Left ventricle myocardium inferior (tissue), 1 donor: ENCODE measurements around the gene STAT4. TPM values are rescaled to one million over a fixed set of nuclear protein-coding genes. Genes with fewer than 3 reads are reported as not detected.

ENCODE experiments used
- DNase-seq: peaks from one replicate; pipeline ENCODE4 v3.0.0-alpha.2; 2020
- H3K27ac ChIP-seq: fragments of 200-600 bp; replicated peaks from 2 replicates; pipeline ENCODE4 v1.8.0; 2021
- H3K27me3 ChIP-seq: fragments of 200-600 bp; 2 replicates; pipeline ENCODE4 v1.8.0; 2021; ENCODE audit warnings: low read depth
- H3K36me3 ChIP-seq: fragments of 200-600 bp; 2 replicates; pipeline ENCODE4 v1.8.0; 2021
- H3K4me1 ChIP-seq: fragments of 200-600 bp; 2 replicates; pipeline ENCODE4 v1.8.0; 2021
- H3K4me3 ChIP-seq: fragments of 200-600 bp; 2 replicates; pipeline ENCODE4 v1.8.0; 2021; ENCODE audit warnings: mild to moderate bottlenecking, moderate library complexity
- H3K9me3 ChIP-seq: fragments of 200-600 bp; replicated peaks from 2 replicates; pipeline ENCODE4 v1.8.0; 2021
- intact Hi-C: fragments of 100-400 bp; cut with micrococcal nuclease; formaldehyde crosslinking; loops from one replicate; pipeline ENCODE4 v1.11.0; 2022
- total RNA-seq: library from RNA; stranded (reverse); fragmentation: NEBNext Ultra II Directional; extraction: Animal tissue kit (Norgen Biotek cat#: 25700); gene quantifications from one replicate; pipeline ENCODE4 v1.2.1, GENCODE V29; 2021
- TF ChIP-seq, protein P1 (sequence below): fragments of 200-600 bp; IDR thresholded peaks from 2 replicates; pipeline ENCODE4 v1.8.0; 2021; ENCODE audit warnings: antibody characterized with exemption, mild to moderate bottlenecking, borderline replicate concordance
- donor health status: DM: no; HTN: yes; CAD: no; lungs with severe emphysema.

Gene STAT4
- total RNA-seq, 1 donor from 2014 or later: 0.82 TPM

DNA sequence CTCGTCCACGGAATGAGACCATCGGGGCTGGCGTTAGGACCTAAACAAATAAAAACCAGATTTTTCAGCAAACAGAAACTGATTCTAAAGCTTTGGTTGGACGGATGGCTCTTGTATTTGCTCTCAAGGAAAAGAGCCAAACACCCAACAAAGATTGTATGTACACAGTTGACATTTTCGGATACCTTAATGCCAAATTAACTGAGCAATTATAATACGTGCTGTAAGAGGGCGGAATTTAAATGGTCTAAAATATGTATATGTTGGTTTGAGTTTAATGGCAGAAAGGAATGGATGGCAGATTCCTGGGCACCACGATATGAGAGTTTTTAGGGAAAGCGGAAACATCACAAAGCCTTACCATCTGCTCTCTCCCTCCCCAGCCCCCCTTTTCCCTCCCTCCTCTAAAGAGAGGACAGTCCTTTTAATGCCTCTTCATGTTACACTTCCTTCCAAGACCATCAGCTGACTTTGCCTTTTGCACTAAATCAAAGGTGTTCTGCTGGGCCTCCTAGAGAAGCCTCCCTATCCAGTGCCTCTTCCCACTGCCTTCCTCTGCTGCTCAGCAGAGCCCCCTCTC is 170.1 kb downstream of the STAT4 start:
- no peaks in the 10 kb centered on the region for H3K9me3 ChIP-seq
- TF ChIP-seq, protein P1, sequence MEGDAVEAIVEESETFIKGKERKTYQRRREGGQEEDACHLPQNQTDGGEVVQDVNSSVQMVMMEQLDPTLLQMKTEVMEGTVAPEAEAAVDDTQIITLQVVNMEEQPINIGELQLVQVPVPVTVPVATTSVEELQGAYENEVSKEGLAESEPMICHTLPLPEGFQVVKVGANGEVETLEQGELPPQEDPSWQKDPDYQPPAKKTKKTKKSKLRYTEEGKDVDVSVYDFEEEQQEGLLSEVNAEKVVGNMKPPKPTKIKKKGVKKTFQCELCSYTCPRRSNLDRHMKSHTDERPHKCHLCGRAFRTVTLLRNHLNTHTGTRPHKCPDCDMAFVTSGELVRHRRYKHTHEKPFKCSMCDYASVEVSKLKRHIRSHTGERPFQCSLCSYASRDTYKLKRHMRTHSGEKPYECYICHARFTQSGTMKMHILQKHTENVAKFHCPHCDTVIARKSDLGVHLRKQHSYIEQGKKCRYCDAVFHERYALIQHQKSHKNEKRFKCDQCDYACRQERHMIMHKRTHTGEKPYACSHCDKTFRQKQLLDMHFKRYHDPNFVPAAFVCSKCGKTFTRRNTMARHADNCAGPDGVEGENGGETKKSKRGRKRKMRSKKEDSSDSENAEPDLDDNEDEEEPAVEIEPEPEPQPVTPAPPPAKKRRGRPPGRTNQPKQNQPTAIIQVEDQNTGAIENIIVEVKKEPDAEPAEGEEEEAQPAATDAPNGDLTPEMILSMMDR: no peak
- H3K36me3 ChIP-seq: peaks cover 89% of the 10 kb centered on the region
- H3K4me3 ChIP-seq: peak overlapping the region; percentile 44
- H3K27me3 ChIP-seq: no peaks in the 10 kb centered on the region
- DNase-seq: no peak
- intact Hi-C loops: no loop called here
- H3K4me1 ChIP-seq: peaks cover 54% of the 10 kb centered on the region
- H3K27ac ChIP-seq: peak overlapping the region; percentile 91

DNA sequence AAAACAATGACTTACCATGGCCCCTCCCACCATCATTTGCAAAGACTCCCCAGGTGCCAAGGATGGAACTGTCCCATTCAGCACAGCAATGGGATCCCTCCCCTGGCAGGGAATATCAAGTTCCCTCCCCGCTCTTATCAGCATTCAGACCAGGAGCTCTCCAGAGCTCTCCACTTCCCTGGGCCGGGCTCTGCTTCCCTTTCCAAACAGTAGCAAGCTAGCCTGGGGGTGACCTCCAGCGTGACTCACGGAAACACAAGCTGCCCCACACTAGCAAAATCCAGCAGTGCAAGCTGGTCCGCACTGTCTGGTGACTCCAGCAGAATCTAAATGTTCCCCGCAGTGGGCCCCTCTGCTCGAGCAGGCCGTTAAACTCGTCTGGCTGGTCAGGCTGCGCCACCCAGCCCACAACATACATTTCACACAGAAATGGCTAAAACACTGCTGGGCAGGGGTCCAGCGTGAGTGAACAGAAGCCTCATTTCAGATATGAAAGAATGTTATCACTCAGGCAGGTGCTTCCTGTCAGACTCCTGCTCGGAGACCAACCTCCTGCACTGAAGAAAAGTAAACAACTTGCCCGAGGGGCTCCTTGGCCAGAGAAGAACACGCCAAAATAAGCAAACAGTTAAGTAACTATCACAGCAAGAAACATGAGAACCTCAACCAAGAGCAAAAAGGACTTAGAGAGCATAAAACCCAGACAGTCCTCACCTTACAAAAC is 170.7 kb downstream of the STAT4 start:
- intact Hi-C loops: no loop called here
- H3K27me3 ChIP-seq: no peaks in the 10 kb centered on the region
- H3K36me3 ChIP-seq: peaks cover 89% of the 10 kb centered on the region
- H3K4me1 ChIP-seq: peaks cover 54% of the 10 kb centered on the region
- peak overlapping the region; percentile 91 for H3K27ac ChIP-seq
- peak overlapping the region; percentile 44 for H3K4me3 ChIP-seq
- peak; percentile 78 for DNase-seq
- TF ChIP-seq, protein P1: no peak
- no peaks in the 10 kb centered on the region for H3K9me3 ChIP-seq

Other genes starting within 250 kb of the STAT4 start
- gene STAT1, start 136.8 kb downstream of the STAT4 start, total RNA-seq: 42.2 TPM
- gene MYO1B, start 94.4 kb upstream of the STAT4 start, total RNA-seq: 16.2 TPM